Osteocyte (in vitro differentiated cells): ENCODE results near the gene NPNT. TPM values are rescaled to one million over a fixed set of nuclear protein-coding genes. Genes with fewer than 3 reads are reported as not detected.

Experiments
- DNase-seq: peaks from one replicate; pipeline ENCODE4 v3.0.0; 2021; ENCODE audit warnings: mixed read lengths; ENCODE audit not compliant: unreplicated experiment; ENCODE audit errors: extremely low spot score
- H3K27ac Mint-ChIP-seq: one replicate; pipeline ENCODE4 v1.8.0; 2021; ENCODE audit warnings: mild to moderate bottlenecking, mixed read lengths; ENCODE audit not compliant: unreplicated experiment
- H3K27me3 Mint-ChIP-seq: one replicate; pipeline ENCODE4 v1.8.0; 2021; ENCODE audit warnings: mixed read lengths; ENCODE audit not compliant: unreplicated experiment
- H3K36me3 Mint-ChIP-seq: one replicate; pipeline ENCODE4 v1.8.0; 2021; ENCODE audit warnings: mixed read lengths; ENCODE audit not compliant: unreplicated experiment
- H3K4me1 Mint-ChIP-seq: one replicate; pipeline ENCODE4 v1.8.0; 2021; ENCODE audit warnings: mixed read lengths; ENCODE audit not compliant: unreplicated experiment
- H3K4me3 Mint-ChIP-seq: one replicate; pipeline ENCODE4 v1.8.0; 2021; ENCODE audit warnings: mild to moderate bottlenecking, moderate library complexity, mixed read lengths; ENCODE audit not compliant: unreplicated experiment
- H3K9me3 Mint-ChIP-seq: one replicate; pipeline ENCODE4 v1.8.0; 2021; ENCODE audit warnings: mixed read lengths; ENCODE audit not compliant: unreplicated experiment
- CTCF ChIP-seq: fragments of 200-600 bp; sonication (generic); IDR thresholded peaks from 2 replicates; pipeline ENCODE4 v1.5.0; 2021; ENCODE audit warnings: antibody characterized with exemption, mild to moderate bottlenecking, moderate library complexity
- total RNA-seq: library from RNA; stranded (reverse); gene quantifications from 2 replicates; pipeline ENCODE4 v1.2.1, GENCODE V29; 2021

The NPNT gene
- total RNA-seq, 1 donor from 2014 or later, result not detected

GRCh38 chr4:105930698-105931097, 35.4 kb downstream of the NPNT start:
- H3K27me3 Mint-ChIP-seq, result peaks cover 60% of the 10 kb centered on the region
- no peak overlapping the region for H3K27ac Mint-ChIP-seq
- H3K4me3 Mint-ChIP-seq, result no peak overlapping the region

GRCh38 chr4:105933083-105933482, 37.8 kb downstream of the NPNT start:
- DNase-seq, result no peak
- no peaks in the 10 kb centered on the region for H3K36me3 Mint-ChIP-seq
- TF ChIP-seq CTCF, result no peak

More at GRCh38 chr4:105930698-105931097, 35.4 kb downstream of the NPNT start:
- no peaks in the 10 kb centered on the region for H3K36me3 Mint-ChIP-seq
- H3K9me3 Mint-ChIP-seq, result no peaks in the 10 kb centered on the region
- no peak for TF ChIP-seq CTCF
- DNase-seq, result no peak
- no peaks in the 10 kb centered on the region for H3K4me1 Mint-ChIP-seq

GRCh38 chr4:105934386-105934785, 39.1 kb downstream of the NPNT start:
- Mint-ChIP-seq H3K27ac (no peak overlapping the region), H3K9me3 (no peaks in the 10 kb centered on the region), H3K27me3 (peaks cover 54% of the 10 kb centered on the region), H3K4me1 (no peaks in the 10 kb centered on the region), H3K36me3 (no peaks in the 10 kb centered on the region), H3K4me3 (no peak overlapping the region)
- TF ChIP-seq CTCF, result no peak
- no peak for DNase-seq

More at GRCh38 chr4:105933083-105933482, 37.8 kb downstream of the NPNT start:
- peaks cover 55% of the 10 kb centered on the region for H3K27me3 Mint-ChIP-seq
- no peak overlapping the region for H3K4me3 Mint-ChIP-seq
- no peaks in the 10 kb centered on the region for H3K4me1 Mint-ChIP-seq
- H3K27ac Mint-ChIP-seq, result no peak overlapping the region
- no peaks in the 10 kb centered on the region for H3K9me3 Mint-ChIP-seq

- Mint-ChIP-seq H3K27me3 (peaks cover 56% of the 10 kb centered on the region), H3K27ac (no peak overlapping the region), H3K36me3 (no peaks in the 10 kb centered on the region), H3K4me3 (no peak overlapping the region), H3K9me3 (no peaks in the 10 kb centered on the region), H3K4me1 (no peaks in the 10 kb centered on the region)
- DNase-seq, result no peak
- TF ChIP-seq CTCF, result no peak
Observed at GRCh38 chr4:105936901-105937300, 41.6 kb downstream of the NPNT start.

GRCh38 chr4:105937759-105938158, 42.5 kb downstream of the NPNT start:
- H3K36me3 Mint-ChIP-seq, result no peaks in the 10 kb centered on the region
- no peak for TF ChIP-seq CTCF
- no peak for DNase-seq
- no peak overlapping the region for H3K27ac Mint-ChIP-seq
- no peaks in the 10 kb centered on the region for H3K9me3 Mint-ChIP-seq
- H3K27me3 Mint-ChIP-seq, result peaks cover 50% of the 10 kb centered on the region
- no peaks in the 10 kb centered on the region for H3K4me1 Mint-ChIP-seq
- H3K4me3 Mint-ChIP-seq, result no peak overlapping the region
